NOMO-1 treated with DMSO at 0.1 percent for 48 hours (cell line): ENCODE data around the gene SV2C.
A peak's percentile ranks its signal among the peaks of the same experiment; 100 is the strongest.
"Not testable (repeated sequence)": the region's sequence is repeated elsewhere in the genome, so short reads cannot be mapped to it uniquely, and the experiment has no call there.

ENCODE experiments used
- DNase-seq: peaks from one replicate; lab custom pipeline; 2025; ENCODE audit not compliant: unreplicated experiment; lab: John Stamatoyannopoulos, UW

Gene SV2C

DNA sequence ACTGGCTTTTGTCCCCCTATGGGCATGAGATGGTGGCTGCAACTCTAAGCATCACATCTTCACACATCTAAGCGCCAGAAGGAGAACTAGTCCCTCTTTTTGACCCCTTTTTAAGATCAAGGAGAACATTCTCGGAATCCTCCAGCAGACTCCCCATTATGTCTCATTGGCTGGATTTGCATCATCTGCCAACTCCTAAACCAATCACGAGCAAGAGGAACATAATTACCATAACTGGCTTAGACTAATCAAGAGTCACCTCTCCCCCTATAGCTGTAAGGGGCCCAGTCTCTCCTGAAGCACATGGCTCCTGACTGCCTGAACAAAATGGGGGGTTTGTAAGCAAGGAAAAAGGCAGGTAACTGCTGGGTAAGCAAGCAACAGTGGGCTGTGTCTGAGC, 251.4 kb downstream of the SV2C start:
- no peak for DNase-seq

DNA sequence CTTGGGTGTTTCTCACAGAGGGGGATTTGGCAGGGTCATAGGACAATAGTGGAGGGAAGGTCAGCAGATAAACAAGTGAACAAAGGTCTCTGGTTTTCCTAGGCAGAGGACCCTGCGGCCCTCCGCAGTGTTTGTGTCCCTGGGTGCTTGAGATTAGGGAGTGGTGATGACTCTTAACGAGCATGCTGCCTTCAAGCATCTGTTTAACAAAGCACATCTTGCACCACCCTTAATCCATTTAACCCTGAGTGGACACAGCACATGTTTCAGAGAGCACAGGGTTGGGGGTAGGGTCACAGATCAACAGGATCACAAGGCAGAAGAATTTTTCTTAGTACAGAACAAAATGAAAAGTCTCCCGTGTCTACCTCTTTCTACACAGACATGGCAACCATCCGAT, 252.3 kb downstream of the SV2C start:
- DNase-seq: not testable (repeated sequence)

DNA sequence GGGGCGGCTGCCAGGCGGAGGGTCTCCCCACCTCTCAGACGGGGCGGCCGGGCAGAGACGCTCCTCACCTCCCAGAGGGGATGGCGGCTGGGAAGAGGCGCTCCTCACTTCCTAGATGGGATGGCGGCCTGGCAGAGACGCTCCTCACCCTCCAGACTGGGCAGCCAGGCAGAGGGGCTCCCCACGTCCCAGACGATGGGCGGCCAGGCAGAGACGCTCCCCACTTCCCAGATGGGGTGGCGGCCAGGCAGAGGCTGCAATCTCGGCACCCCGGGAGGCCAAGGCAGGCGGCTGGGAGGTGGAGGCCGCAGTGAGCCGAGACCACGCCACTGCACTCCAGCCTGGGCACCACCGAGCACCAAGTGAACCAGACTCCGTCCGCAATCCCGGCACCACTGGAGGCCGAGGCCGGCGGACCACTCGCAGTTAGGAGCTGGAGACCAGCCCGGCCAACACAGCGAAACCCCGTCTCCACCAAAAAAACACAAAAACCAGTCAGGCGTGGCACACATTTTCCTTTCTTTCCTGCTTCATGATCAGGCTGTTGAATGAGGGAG, 253.1 kb downstream of the SV2C start:
- DNase-seq: not testable (repeated sequence)

DNA sequence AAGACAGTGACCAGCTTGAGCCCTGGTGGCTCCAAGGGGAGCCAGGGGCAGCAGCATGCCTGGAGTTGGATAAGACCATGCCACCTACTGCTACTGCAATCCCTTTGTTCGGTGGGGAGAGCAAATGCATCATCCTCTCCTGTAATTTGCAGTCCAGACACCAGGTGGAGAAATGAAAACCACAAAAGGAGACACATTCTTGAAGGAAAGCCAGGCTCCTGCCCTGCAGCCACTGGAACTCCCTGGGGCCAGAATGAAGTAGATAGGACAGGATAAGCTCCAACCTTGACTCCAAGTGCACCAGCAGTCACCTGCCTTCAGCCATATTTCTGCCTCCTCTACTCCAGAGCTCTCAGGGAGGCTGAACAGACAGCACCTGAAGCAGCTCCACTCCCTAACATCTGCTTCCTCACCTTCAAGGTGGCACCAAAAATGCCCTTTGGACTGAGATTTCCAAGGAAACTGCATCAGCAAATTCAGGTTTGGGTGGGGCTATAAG, 254.8 kb downstream of the SV2C start:
- DNase-seq: peak; percentile 5

DNA sequence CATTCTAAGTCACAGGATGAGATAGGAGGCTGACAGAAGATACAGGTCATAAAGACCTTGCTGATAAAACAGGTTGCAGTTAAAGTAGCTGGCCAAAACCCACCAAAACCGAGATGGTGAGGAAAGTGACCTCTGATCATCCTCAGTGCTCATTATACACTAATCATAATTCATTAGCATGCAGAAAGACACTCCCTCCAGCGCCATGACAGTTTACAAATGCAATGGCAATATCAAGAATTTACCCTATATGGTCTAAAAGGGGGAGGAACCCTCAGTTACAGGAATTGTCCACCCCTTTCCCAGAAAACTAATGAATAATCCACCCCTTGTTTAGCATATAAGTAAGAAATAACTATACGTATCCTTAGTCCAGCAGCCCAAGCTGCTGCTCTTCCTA, 256.7 kb downstream of the SV2C start:
- no peak for DNase-seq

DNA sequence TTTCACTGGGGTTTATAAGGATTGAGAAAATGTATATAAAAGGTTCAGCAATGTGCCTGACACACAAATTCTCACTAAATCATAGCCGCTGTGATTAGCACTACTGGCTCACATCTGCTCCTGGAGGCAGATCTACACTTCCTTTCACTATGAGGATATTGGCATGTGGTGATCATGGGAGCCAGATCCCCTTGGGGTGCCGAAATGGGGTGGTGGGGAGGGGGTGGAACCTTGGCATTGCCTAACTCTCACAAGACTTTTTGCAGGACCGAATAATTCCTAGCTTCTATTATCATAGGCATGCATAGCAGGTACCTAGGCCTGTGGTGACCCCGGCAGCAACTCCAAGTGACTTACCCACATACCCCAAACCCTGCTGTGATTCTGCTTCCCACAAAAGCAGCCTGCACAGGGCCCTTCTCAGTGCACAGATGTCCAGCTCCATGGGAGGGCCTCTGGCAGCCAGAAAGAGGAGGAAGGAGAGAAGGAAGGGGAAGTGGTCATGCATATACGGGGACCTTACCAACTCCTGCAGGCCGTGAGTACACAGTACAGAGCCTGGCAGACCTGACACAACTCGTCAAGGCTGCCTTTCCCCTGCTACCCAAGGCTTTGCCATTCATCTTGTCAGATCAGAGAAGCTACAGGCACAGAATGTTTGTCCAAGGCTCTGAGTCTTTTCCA, 258.6 kb downstream of the SV2C start:
- DNase-seq: peak; percentile 32

DNA sequence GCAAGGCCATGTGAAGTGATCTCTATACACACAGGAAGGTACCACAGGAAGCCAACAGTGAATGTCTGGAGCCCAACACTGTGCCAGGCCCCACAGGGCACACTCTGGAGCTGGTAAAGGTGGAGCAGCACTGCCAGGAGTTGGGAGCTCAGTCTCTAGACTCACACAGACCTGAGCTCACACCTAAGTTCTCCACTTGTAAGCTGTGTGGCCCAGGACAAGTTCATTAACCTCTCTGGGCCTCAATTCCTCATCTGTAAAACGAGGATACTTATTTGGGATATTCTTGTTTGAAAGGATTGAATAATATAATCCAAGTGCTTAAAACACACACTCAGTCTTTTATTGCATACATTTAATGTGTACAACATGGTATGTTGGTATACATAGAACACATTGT, 259.3 kb downstream of the SV2C start:
- DNase-seq: no peak

DNA sequence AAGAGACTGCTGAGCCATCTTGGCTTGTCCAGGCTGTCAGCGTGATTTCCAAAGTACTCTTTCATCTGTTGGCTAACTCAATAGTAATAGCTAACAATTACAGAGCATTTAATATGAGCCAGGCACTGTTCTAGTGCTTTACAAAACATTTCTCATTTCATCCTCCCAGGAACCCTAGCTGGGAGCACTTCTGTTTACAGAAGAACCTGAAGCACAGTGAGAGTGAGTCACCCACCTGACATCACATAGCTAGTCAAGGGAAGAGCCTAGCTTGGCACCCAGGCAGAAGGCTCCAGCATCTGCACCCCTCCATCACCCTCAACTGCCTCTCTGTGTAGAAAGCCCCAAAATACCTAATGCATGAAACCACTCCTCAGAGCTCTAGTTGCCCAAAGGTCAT, 262.4 kb downstream of the SV2C start:
- no peak for DNase-seq

DNA sequence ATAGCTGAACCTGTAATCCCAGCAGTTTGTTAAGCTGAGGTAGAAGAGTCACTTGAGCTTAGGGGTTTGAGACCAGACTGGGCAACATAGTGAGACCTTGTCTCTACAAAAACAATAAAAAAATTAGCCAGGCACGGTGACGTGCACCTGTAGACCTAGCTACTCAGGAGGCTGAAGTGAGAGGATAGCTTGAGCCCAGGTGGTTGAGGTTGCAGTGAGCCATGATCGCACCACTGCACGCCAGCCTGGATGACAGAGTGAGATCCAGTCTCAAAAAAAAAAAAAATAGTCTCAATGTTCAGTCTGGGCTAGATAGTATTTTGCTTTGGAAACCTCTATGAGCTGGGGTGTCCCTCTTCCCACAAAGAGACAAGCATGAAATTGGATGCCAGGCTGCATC, 268.0 kb downstream of the SV2C start:
- no peak for DNase-seq

DNA sequence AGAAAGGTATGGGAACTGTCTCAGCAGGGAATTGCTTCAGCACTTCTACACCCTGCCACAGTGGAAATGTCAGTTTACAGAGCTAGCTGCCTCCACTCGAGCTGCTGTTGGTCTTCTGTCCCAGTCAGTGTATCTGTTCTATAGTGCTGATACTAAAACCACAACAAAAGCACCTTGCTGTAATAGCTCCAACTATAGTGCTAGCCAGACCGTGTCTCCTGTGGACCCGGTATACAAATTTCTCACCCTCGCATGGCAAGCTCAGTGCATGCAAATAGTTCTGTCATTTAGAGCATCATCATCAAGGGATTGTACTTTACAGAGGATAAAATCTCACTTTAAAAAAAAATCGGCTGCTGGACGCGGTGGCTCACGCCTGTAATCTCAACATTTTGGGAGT, 268.4 kb downstream of the SV2C start:
- no peak for DNase-seq

DNA sequence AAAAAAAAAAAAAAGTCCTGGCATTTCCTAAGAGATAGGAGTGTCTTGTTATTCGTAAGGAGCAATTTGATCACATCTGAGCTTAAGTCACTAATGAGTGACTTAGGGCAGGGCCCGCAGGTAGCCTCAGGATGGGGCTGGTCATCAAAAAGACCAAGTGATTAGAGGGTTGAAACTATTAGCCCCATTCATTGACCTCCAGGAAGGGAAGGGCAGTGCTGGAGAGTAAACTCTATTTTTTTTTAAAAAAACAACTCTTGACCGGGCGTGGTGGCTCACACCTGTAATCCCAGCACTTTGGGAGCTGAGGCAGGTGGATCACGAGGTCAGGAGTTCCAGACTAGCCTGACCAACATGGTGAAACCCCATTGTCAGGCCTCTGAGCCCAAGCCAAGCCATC, 273.7 kb downstream of the SV2C start:
- DNase-seq: no peak

DNA sequence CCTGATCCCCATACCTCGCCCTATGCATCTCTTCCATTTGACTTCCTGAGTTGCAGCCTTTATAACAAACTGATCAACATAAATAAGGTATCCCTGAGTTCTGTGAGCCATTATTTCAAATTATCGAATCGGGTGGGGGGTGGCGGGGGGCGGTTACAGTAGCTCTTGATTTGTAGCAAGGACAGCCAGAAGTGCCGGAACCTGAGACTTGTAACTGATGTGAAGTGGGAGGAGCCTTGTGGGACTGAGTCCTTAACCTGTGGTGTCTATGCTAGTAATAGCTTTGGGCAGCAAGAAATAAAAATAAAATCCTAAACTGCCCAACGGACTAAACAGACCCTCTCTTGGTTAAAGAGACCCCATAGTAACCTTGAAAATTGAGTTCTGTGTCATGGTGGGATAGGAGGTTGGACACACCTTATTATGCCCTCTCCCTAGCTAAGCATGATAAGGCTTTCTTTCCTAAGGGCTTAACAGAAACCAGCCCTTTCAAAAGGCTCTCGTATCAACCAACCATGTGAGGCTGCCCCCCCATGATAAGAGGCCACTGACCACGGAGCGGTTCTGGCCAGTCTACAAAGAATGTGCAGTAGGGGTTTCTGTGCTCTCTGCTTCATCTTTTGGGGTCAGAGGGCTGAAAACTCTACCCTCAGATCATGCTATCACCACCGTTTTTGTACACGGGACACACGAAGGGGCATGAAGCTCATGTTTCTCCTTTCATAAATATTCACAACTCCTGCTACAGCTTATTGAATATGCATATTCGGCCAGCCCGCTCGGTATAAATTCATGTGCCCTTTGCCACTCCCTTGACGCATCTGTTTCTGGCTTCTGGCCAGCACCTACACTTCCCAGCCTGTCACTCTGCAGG, 280.4 kb downstream of the SV2C start:
- no peak for DNase-seq

DNA sequence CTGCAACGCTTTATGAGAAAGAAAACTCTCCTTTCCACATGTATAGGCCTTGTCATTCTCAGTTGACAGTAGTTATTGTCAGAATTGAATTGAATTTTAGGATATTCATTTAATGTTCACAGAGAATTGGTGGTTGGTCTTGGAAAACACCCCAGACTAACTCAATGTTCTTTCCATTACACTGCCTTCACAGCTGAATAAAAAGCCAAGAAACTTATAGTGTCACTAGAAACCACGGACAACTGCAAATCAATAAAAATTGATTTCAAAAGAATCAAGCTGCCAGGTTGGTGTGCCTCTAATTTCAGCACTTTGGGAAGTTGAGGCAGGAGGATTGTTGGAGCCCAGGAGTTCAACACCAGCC, 281.0 kb downstream of the SV2C start:
- no peak for DNase-seq

DNA sequence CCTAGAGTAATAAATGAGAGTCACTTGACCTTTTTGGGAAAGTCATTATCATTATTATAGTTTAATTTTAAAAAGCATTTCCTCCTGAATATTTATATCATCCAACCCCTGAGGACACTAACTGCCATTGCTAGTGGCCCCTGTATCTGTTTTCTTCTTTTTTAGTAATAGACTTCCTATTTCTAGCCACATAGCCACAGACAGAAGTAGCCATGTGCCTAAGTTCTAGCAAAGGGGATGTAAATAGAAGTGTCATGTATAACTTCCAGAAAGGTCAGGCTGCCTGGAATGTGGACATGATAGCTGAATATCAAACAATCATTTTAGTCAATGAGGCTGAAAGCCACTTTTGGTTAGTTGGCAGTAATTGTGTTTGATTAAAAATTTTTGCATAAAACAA, 282.4 kb downstream of the SV2C start:
- no peak for DNase-seq

DNA sequence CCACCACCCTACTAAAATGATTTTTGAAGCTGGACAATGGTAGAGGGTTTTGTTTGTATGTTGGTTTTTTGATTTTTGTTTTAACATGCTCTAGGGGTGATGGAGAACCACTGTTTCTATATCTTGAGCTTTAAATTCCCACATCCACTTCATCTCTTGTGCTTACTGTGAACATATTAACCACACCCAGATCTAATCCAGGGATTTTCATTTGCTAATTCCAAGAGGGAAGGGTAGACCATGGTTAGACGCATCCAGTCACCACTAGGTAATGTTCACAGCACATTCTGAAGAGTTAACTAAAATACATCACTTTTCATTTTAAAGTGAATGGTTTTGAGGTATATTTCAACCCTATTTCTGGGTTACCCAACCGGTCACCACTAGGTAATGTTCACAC, 283.4 kb downstream of the SV2C start:
- DNase-seq: no peak

DNA sequence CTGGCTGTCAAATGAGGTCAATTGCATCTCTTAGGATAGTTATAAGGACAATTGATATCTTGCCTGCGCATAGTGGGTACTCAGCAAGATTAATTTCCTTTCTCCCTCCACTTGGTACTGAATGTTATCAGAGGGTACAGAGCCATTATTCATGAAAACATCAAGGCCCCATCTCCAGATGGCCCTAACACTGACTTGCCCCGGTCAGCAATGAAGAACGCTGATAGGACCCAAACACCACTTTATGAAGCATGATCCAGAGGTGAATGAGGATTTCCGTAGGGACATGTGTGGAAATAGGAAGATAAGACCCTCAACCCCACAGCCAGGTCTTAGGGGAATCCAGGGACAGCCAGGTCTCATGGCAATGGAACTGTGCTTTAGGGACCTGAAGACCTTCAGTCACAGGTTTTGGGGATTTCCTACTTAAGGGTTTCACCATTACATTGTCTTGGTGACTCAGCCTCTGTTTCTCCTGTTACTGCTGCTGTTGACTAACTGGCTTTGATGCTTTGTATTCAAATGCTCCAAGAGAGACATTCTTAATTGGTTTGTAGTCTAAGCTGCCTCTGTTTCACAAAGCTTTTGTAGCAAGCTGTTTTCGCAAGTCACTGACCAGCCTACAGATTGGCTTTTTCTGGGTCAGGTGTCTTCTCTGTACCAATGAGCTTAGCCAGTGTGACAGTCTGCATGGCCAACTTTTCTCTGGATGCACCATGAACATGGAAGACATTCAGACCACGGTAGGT, 284.6 kb downstream of the SV2C start:
- no peak for DNase-seq

DNA sequence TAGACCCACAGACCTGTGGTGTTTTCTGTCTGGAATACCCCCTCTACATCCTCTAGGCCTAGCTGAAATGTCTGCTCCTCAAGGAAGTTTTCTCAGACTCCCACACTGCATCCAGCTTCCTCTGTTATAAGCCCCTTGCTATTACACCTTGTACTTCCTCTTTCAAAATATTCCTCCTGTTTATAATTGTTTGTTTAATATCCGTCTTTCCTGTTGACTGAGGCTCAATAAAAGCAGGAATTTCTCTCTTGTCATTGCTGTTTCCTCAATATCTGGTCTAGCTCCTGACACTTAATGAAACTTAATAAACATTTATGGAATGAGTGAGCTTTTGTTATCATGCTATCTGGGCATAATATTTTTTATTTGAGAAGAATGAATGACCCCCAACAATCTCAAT, 285.8 kb downstream of the SV2C start:
- DNase-seq: no peak

DNA sequence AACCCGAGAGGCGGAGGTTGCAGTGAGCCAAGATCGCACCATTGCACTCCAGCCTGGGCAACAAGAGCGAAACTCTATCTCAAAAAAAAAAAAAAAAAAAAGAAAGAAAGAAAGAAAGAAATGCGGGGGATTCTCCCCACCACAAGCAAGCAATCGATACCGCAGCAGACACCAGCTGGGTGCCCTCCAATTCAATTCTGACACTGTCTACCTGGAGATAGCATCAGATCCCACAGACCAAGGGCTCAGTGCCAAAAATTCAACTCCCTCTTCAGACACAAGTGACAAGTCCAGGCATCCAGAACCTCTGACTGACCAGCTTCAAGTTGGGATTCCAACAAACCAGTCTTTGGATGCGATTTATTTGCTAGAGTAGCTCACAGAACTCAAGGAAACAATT, 286.5 kb downstream of the SV2C start:
- not testable (repeated sequence) for DNase-seq

DNA sequence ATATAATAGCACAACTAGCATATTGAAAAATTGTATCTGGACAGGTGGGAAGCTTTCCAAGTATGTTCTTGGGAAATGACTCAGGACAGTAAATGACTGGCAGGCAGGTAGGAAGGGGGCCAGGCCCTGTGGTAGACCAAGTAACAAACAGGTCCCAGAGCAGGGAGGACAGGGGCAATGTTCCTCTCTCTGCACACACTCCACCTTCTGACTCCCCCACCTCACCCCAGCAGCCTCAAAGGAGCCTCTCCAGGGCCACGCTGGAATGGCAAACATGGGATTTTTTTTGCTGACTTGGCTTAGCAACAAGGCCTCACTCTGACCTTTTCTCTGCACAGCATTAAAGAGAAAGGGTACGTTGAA, 288.8 kb downstream of the SV2C start:
- DNase-seq: no peak

DNA sequence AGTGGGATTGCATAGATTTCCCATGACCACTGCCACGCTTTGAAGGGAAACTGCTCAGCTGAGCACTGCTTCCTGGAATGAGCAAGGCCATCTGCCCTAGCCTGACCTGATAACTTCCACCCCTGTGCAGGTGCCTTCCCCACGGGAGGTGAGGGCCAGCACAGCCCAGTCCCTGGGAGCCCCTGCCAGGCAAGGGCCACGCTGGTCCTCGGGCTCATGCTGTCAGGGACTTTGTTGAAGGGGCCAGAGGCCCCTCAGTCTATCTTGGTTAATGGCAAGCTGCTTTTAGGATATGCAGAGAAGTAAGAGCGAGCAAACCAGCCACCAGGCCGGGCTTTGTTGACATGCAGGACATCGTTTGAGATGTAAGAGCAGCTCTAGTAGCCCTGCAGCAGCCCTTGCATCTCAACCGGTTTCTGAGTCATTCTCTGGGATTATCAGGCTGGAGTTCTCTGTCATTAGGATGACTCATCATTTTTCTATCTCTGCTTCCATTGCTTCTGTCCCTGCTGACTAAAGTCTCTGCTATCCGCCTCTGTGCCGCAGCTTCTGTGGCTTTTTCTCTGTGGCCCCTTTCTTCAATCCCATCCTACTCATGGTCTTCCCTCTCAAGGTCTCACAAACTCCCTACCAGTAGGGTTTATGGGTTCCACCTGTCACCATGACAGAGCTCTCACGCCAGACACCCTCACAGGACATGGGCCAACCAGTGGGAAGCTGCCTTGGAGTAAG, 289.3 kb downstream of the SV2C start:
- DNase-seq: no peak
